Measurements from ENCODE around the gene POC5. TPM values are rescaled to one million over a fixed set of nuclear protein-coding genes. Genes with fewer than 3 reads are reported as not detected.
"Not testable (repeated sequence)": the region's sequence is repeated elsewhere in the genome, so short reads cannot be mapped to it uniquely, and the experiment has no call there.

Gene POC5
- total RNA-seq, 4 donors from 2014 or later, result 10.9 to 21.6 (median 11.4) TPM

GRCh38 chr5:75707911-75708509, 9.2 kb downstream of the POC5 start:
- 68% methylated on average over 1 of the region's 1 CpG for WGBS
- H3K27me3 ChIP-seq, result no peaks in the 10 kb centered on the region
- H3K4me1 ChIP-seq, result no peaks in the 10 kb centered on the region
- DNase-seq (ENCODE audit: low spot score in 2 of 2), result no peak
- TF ChIP-seq CTCF (IDR thresholded peaks at IDR 0.05), result no peak
- TF ChIP-seq POLR2A (IDR thresholded peaks at IDR 0.05), result no peak
- TF ChIP-seq EP300 (IDR thresholded peaks at IDR 0.05), result no peak
- TF ChIP-seq POLR2AphosphoS5 (IDR thresholded peaks at IDR 0.05), result no peak
- no peak overlapping the region for H3K27ac ChIP-seq
- no peak overlapping the region for H3K4me3 ChIP-seq
- no peaks in the 10 kb centered on the region for H3K9me3 ChIP-seq
- peaks cover 24% of the 10 kb centered on the region for H3K36me3 ChIP-seq

GRCh38 chr5:75706775-75707174, 10.5 kb downstream of the POC5 start:
- H3K4me1 ChIP-seq, result no peaks in the 10 kb centered on the region
- DNase-seq (ENCODE audit: low spot score in 2 of 2), result no peak
- H3K27me3 ChIP-seq, result no peaks in the 10 kb centered on the region
- H3K4me3 ChIP-seq, result no peak overlapping the region
- TF ChIP-seq POLR2A (IDR thresholded peaks at IDR 0.05) (no peak), POLR2AphosphoS5 (IDR thresholded peaks at IDR 0.05) (no peak), EP300 (IDR thresholded peaks at IDR 0.05) (no peak), CTCF (IDR thresholded peaks at IDR 0.05) (no peak)
- H3K9me3 ChIP-seq, result no peaks in the 10 kb centered on the region
- H3K36me3 ChIP-seq, result peaks cover 35% of the 10 kb centered on the region
- WGBS, result 98% methylated on average over 3 of the region's 3 CpGs
- H3K27ac ChIP-seq, result no peak overlapping the region

GRCh38 chr5:75706016-75706415, 11.2 kb downstream of the POC5 start:
- Histone ChIP-seq H3K27ac (no peak overlapping the region), H3K9me3 (no peaks in the 10 kb centered on the region), H3K36me3 (peaks cover 39% of the 10 kb centered on the region), H3K4me1 (no peaks in the 10 kb centered on the region), H3K27me3 (no peaks in the 10 kb centered on the region), H3K4me3 (no peak overlapping the region)
- 79% methylated on average over 1 of the region's 1 CpG for whole genome bisulfite sequencing
- DNase-seq (ENCODE audit: low spot score in 2 of 2), result no peak
- TF ChIP-seq POLR2AphosphoS5 (IDR thresholded peaks at IDR 0.05) (no peak), CTCF (IDR thresholded peaks at IDR 0.05) (no peak), EP300 (IDR thresholded peaks at IDR 0.05) (no peak), POLR2A (IDR thresholded peaks at IDR 0.05) (no peak)

- TF ChIP-seq EP300 (IDR thresholded peaks at IDR 0.05) (no peak), POLR2A (IDR thresholded peaks at IDR 0.05) (no peak), POLR2AphosphoS5 (IDR thresholded peaks at IDR 0.05) (no peak), CTCF (IDR thresholded peaks at IDR 0.05) (no peak)
- 96% methylated on average over 4 of the region's 4 CpGs for WGBS
- no peak for DNase-seq (ENCODE audit: low spot score in 2 of 2)
- peaks cover 31% of the 10 kb centered on the region for H3K36me3 ChIP-seq
- H3K27ac ChIP-seq, result no peak overlapping the region
- no peaks in the 10 kb centered on the region for H3K9me3 ChIP-seq
- H3K4me3 ChIP-seq, result no peak overlapping the region
- no peaks in the 10 kb centered on the region for H3K27me3 ChIP-seq
- no peaks in the 10 kb centered on the region for H3K4me1 ChIP-seq
Observed at GRCh38 chr5:75701856-75702255, 15.4 kb downstream of the POC5 start.

GRCh38 chr5:75695472-75696351, 21.5 kb downstream of the POC5 start:
- 98% methylated on average over 20 of the region's 22 CpGs for WGBS
- H3K27me3 ChIP-seq; DNase-seq (ENCODE audit: low spot score in 2 of 2); H3K27ac ChIP-seq; H3K4me1 ChIP-seq; H3K4me3 ChIP-seq; H3K9me3 ChIP-seq: not testable (repeated sequence)
- peaks cover 16% of the 10 kb centered on the region for H3K36me3 ChIP-seq

All from suprapubic skin (tissue), 4 donors.